Activated CD4-positive, alpha-beta T cell treated with anti-CD3 and anti-CD28 coated beads, Interleukin-2, amount 50 U/mL, for 48 hours (primary cell): Measurements from ENCODE around the gene SERPINA3.

Experiments used
- DNase-seq, 2 experiments: peaks; one replicate each; pipeline ENCODE4 v3.0.0-alpha.2; 2020

SERPINA3 gene

DNA sequence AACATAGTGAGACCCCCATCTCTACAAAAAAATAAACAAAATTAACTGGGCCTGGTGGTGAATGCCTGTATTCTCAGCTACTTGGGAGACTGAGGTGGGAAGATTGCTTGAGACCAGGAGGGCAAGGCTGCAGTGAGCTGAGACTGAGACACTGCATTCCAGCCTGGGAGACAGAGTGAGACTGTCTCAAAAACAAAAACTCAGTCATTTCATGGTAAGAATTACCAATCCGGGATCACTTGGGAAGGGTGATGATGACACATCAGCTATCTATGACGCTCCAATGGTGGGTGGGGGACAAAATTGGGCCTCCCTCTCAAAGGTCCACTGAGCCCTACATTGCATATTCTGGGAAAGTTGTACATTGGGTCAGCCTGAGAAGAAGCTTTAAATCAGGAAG is 47.7 kb downstream of the SERPINA3 start:
- no peak for DNase-seq

DNA sequence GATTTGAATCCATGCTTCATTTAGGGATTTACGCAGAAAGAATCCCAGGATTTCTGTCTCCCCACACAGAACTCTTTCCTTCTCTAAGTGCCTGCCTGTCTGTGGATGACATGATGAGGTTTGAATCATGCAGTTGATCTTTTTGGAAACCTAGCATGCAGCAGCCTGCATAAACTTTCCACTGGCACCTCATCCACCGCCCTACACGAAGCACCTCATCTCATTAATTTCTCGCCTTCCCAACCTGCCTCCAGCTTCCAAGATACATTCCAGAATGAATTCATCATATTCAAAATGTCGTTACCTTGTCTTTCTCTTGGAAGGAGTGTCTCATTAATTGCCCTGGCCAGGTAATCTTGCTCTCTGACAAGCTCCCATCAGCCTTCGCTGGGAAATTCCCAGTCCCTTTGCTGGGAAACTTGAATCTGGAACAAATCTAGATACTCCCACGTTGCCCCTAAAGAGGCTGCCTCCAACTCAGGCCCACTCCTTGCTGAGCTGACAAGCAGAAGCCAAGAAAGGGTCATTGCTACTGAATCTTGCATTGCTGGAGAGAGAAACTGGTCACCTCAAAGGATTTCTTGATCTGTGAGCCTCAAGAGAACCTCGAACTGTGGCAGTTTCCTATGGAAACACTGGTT is 48.2 kb downstream of the SERPINA3 start:
- DNase-seq = no peak

DNA sequence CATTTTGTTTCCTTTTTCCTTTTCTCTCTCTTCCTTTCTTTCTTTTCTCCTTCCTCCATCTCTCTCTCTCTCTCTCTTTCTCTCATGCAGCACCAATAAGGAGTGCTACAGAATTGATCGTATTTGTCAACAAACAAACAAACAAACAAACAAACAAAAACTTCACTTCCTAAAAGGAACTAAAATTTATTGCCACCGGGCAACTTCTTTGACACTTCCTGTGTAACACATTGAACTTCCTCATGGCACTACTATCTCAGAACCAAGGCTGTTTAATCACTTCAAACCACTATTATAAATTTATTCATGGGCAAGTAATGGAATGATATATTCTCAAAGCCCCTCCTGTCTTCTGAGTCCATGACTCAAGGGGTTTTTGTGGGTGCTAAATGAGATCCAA is 51.3 kb downstream of the SERPINA3 start:
- DNase-seq = no peak

DNA sequence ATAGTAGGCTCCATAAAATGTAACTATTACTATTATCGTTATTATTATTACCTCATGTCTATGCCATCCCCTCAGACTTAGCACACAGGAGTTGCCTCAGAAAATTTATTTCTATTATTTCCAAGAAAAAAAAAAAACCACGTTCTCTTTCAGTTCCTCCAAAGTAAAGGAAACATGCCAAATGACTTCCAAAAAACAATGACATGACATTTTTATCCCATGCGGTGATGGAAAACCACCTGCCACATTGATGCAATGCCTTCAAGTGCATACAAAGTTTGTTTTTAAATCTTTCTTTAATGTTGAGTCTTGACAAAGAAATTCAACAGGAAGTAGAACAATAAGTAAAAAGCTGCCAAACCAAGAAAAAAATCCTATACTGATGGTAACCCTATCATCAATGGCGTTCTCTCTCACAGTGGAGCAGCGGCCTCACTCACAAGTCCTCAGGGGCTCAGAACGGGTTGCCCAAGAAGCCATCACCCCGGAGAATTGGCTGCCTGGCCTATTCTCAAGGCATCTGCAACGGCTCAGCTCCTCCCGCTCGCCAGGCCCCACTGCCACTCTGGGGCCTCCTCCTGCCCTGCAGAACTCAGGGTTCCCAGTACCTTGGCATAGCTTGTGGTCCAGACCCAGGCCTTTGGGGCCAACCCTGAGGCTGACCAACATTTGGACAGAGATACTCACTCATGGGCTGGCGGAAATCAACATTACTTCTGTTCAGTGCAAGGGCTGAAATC is 51.9 kb downstream of the SERPINA3 start:
- DNase-seq = no peak

DNA sequence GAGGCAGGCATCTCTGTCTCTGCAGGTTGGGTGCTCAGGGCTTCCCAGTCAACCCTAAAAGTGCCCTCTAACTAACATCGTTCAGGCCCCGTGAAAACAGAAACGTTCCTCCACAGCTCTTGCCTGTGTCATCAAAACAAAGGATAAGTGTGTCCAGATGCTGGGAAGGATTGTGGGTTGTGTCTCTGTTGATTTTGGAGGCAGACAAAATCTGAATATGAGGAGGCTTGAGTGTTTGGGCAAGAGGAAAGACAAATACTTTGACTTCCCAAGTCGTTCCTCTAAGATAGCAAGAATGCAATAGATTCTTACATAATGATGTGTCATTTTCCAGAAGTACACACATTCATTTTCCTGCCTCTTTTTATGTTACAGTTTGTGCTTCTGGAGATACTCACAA is 52.9 kb downstream of the SERPINA3 start:
- no peak for DNase-seq

DNA sequence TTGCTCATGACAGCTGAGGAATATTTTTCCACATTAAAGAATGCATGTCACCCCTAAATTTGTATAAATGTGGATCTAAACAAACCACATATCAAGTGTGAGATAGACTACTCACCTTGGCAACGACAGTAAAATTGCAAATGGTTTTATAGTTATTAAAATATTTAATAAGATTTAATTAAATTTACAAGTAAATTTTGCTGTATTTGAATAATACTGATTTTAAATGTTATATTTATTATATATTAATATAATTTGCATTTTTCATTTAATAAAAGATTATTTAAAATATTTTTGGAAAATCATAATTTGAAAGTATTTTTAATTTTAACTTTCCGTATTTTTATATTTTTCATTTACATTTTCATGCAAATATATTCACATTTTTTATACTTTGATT is 53.4 kb downstream of the SERPINA3 start:
- DNase-seq = no peak

DNA sequence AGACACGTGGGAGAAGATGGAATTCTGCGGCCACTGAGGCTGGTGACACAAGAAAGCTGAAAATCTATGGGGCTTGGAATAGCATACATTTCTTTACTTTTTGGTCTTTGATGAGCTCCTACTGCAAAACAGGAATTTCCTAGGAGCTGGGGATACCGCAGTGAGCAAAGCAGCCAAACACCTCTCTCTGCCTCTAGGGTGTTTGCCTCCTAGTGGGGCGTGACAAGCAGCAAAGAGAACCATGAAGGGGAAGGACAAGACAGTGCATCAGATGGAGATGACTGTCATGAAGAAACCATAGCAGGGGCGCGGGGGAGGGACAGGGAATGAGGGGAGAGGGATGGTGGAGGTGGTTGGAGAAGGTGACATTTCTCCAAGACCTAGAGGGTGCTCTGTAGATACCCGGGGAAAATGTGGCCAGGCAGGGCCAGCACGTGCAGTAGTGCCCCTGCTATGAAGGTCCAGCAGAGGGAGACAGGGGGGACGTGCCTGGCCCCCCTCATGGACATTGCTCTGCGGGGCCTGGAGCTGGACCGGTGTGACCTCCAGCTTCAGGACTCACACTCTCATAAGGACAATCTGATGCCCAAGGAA is 58.6 kb downstream of the SERPINA3 start:
- no peak for DNase-seq

DNA sequence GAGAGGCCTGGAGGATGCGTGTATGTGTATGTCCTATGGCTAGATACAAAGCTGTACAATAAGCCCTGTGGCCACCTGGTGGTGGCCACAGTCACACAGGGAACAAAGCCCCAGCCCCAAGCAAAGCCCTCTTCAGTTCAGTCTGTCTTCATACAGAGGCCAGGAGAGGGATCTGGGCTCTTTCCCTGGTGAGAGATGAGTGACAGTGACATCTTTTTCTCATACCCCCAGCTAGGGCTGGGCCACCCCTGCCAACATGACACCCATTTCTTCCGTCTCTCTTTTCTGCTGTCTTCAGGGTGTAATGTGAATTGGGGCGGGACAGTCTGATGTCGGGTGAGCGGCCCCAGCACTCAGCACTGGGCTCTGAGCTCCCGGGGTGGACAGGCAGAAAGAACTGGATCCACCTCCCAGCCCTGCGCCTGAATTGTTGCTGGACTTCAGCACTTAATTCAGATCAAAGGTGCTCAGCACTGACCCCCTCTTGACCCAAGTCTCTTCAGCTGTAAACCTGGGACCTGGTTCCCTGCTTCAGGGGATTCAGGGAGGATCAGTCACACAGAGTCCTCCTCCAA is 59.8 kb downstream of the SERPINA3 start:
- no peak for DNase-seq

DNA sequence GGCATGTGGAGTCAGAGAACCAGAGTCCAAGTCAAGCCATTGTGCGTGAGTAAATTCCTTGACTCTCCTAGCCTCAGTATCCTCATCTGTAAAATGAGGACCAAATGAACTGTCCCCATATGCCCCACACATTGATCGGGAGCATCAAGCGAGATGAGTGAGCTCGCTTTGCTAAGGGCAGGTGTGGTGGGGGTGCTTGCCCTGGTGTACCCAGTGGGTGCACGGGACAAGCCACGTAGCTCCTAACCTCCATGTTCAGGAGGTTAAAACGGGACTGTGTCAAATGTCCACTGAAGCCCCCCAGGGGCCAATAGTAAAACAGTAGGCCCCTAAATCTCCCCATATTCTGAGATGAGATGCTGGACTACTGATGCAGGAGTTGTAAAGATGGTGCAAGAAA is 60.9 kb downstream of the SERPINA3 start:
- no peak for DNase-seq
